ENCODE data around the gene WDHD1. TPM values are rescaled to one million over a fixed set of nuclear protein-coding genes. Genes with fewer than 3 reads are reported as not detected.
A peak's percentile ranks its signal among the peaks of the same experiment; 100 is the strongest.

Gene WDHD1
- total and polyA plus RNA-seq, 2 of the 4 experiments (the other 2 are of a cell fraction) = 4.4 to 13.1 TPM

GRCh38 chr14:55052269-55052930, 25.5 kb upstream of the WDHD1 start:
- H2AFZ ChIP-seq (replicated peaks; ENCODE audit: low read length, poor library complexity) = peak overlapping the region; percentile 100
- H3K9me1 ChIP-seq (ENCODE audit: insufficient read depth, low read length) = no peaks in the 10 kb centered on the region
- H3K79me1 ChIP-seq (ENCODE audit: low read depth in 1 of 2, low read length in 2 of 2) = peaks cover 10 to 31% of the 10 kb centered on the region in 2 experiments
- peak overlapping the region; percentile 95 for H3K14ac ChIP-seq (replicated peaks; ENCODE audit: low read depth, low read length)
- ATAC-seq (ENCODE audit: low read depth) (peak; percentile 0; the same call in 1 of the 2 replicates), DNase-seq (peak; percentile 31)
- H3K27me3 ChIP-seq (ENCODE audit: control insufficient read depth, insufficient read depth, low read length) = no peaks in the 10 kb centered on the region
- 0% methylated on average over 2 of the region's 14 CpGs; no CpG with 5 or more reads in 1 of the 2 experiments for WGBS, 2 experiments (ENCODE audit: extremely low coverage in 2 of 2, insufficient read length in 1 of 2)
- H3K23ac ChIP-seq (ENCODE audit: low read depth, low read length) = peak overlapping the region; percentile 96
- H4K5ac ChIP-seq (ENCODE audit: low read depth, low read length) = peak overlapping the region; percentile 97
- H3K9me3 ChIP-seq (ENCODE audit: control insufficient read depth, insufficient read depth, low read length) = no peaks in the 10 kb centered on the region
- in situ Hi-C loops (cut with MboI; ENCODE audit: low sequenced_read_pairs) = no loop called here
- CTCF ChIA-PET = interaction anchor here (1.4 to 1.5 kb wide), 2 partner anchors 10 to 50 kb away, joined by 3 to 11 read pairs; no protein-coding TSS in a partner anchor
- POLR2A ChIA-PET (ENCODE audit: unreplicated experiment) = interaction anchor here (0.5 kb wide), 1 partner anchor 19 kb away, joined by 3 read pairs; no protein-coding TSS in a partner anchor
- H3K56ac ChIP-seq (ENCODE audit: extremely low read depth, insufficient read depth, low read length) = peak overlapping the region; percentile 96
- peak overlapping the region; percentile 95 for H3K27ac ChIP-seq (ENCODE audit: insufficient read depth, low read length)
- peak overlapping the region; percentile 97 for H2AK5ac ChIP-seq (ENCODE audit: low read depth, low read length)
- peak overlapping the region; percentile 94 for H2AK9ac ChIP-seq (replicated peaks; ENCODE audit: low read depth, low read length, poor library complexity)
- intact Hi-C loops (cut with micrococcal nuclease) = no loop called here
- dilution Hi-C loops (cut with HindIII; ENCODE audit: low sequenced_read_pairs, unreplicated experiment) = no loop called here
- peak overlapping the region; percentile 27 for H2BK120ac ChIP-seq (ENCODE audit: low read depth, low read length)
- no peaks in the 10 kb centered on the region for H3K4me1 ChIP-seq (ENCODE audit: control insufficient read depth, insufficient read depth, low read length)
- H3K36me3 ChIP-seq (ENCODE audit: control insufficient read depth, insufficient read depth, low read length) = peaks cover 5% of the 10 kb centered on the region; the same call in 1 of the 2 replicates
- H2BK15ac ChIP-seq (ENCODE audit: low read depth, low read length) = peak overlapping the region; percentile 86; the same call in 2 of the 3 replicates
- H2BK20ac ChIP-seq (ENCODE audit: low read depth, low read length) = no peak overlapping the region
- H3K4me2 ChIP-seq (ENCODE audit: low read depth, low read length) = peak overlapping the region; percentile 99
- no TSS peak for BruUV-seq (replicated peaks)
- H3K4me3 ChIP-seq (ENCODE audit: insufficient read depth, low read depth, low read length) = peak overlapping the region; percentile 79
- peak overlapping the region; percentile 92 for H3K4ac ChIP-seq (ENCODE audit: low read depth, low read length)
- peaks cover 52% of the 10 kb centered on the region for H4K20me1 ChIP-seq (ENCODE audit: insufficient read depth, low read length)
- H4K91ac ChIP-seq (ENCODE audit: insufficient read depth, low read depth, low read length) = peak overlapping the region; percentile 96
- H3K18ac ChIP-seq (ENCODE audit: low read depth, low read length) = peak overlapping the region; percentile 85
- H3K9ac ChIP-seq (ENCODE audit: low read depth, low read length) = peak overlapping the region; percentile 100
- H2BK5ac ChIP-seq (ENCODE audit: low read depth, low read length, poor library complexity, severe bottlenecking) = peak overlapping the region; percentile 92
- peak overlapping the region; percentile 97 to 99 for H4K8ac ChIP-seq (ENCODE audit: low read depth in 2 of 2, low read length in 2 of 2)
- TF ChIP-seq RFX5 (IDR thresholded peaks at IDR 0.05; ENCODE audit: low read depth, low read length) = no peak
- TF ChIP-seq NFE2L2 (IDR thresholded peaks at IDR 0.05; ENCODE audit: low read depth, low read length) = no peak
- no peak for TF ChIP-seq POLR2A (IDR thresholded peaks at IDR 0.05; ENCODE audit: low read depth, low read length)
- TF ChIP-seq ELK1 (IDR thresholded peaks at IDR 0.05; ENCODE audit: borderline replicate concordance, low read depth, low read length) = no peak
- no peak for TF ChIP-seq SMC3 (IDR thresholded peaks at IDR 0.05; ENCODE audit: low read depth, low read length)
- no peak for TF ChIP-seq RAD21 (IDR thresholded peaks at IDR 0.05; ENCODE audit: low read length)
- no peak for TF ChIP-seq CTCF (conservative IDR thresholded peaks at IDR 0.05; ENCODE audit: low read depth, low read length)
- no peak for TF ChIP-seq FOS (IDR thresholded peaks at IDR 0.05; ENCODE audit: low read depth, low read length)
- no peak for TF ChIP-seq MXI1 (IDR thresholded peaks at IDR 0.05; ENCODE audit: borderline replicate concordance, low read depth, low read length)
- no peak for TF ChIP-seq MAFK (IDR thresholded peaks at IDR 0.05; ENCODE audit: low read depth, low read length)
- no peak for TF ChIP-seq USF2 (IDR thresholded peaks at IDR 0.05; ENCODE audit: low read depth, low read length)
- TF ChIP-seq CHD1 (IDR thresholded peaks at IDR 0.05; ENCODE audit: low read depth, low read length) = no peak
- TF ChIP-seq RCOR1 (IDR thresholded peaks at IDR 0.05; ENCODE audit: insufficient replicate concordance, low read length) = no peak
- TF ChIP-seq MAZ (IDR thresholded peaks at IDR 0.05; ENCODE audit: borderline replicate concordance, low read depth, low read length) = no peak
- TF ChIP-seq BHLHE40 (IDR thresholded peaks at IDR 0.05; ENCODE audit: low read depth, low read length) = no peak

Data from IMR-90 (cell line).